Thoracic aorta (tissue), 2 donors: Measurements from ENCODE around the gene HAPSTR1. TPM values are rescaled to one million over a fixed set of nuclear protein-coding genes. Genes with fewer than 3 reads are reported as not detected.
"Not testable (repeated sequence)": the region's sequence is repeated elsewhere in the genome, so short reads cannot be mapped to it uniquely, and the experiment has no call there.

Source experiments
- ATAC-seq: fragments of 150-250 bp; one replicate; pipeline ENCODE4 v1.8.0; 2017; ENCODE audit warnings: low read depth; ENCODE audit not compliant: insufficient number of reproducible peaks, low FRiP score
- DNase-seq: peaks from one replicate; pipeline ENCODE4 v3.0.0-alpha.2; 2020; ENCODE audit warnings: low spot score
- H3K27ac ChIP-seq, 2 donors: fragments of 200-600 bp; sonication (generic); 1 replicate in 1 of 2; 2 replicates in 1 of 2; pipeline ENCODE4 v1.5.1; 2016; ENCODE audit warnings: mild to moderate bottlenecking in 2 of 2, moderate library complexity in 2 of 2
- H3K27me3 ChIP-seq: fragments of 200-600 bp; sonication (generic); replicated peaks from 2 replicates; pipeline ENCODE4 v1.6.0; 2016; ENCODE audit warnings: mild to moderate bottlenecking; ENCODE audit not compliant: insufficient read depth
- H3K36me3 ChIP-seq: fragments of 200-600 bp; sonication (generic); one replicate; pipeline ENCODE4 v1.5.1; 2016
- H3K4me1 ChIP-seq, 2 donors: fragments of 200-600 bp; sonication (generic); 1 replicate in 1 of 2; 2 replicates in 1 of 2; pipeline versions ENCODE4 v1.5.1 to v1.6.0; 2016; ENCODE audit warnings: low read depth in 2 of 2, mild to moderate bottlenecking in 1 of 2; ENCODE audit not compliant: control insufficient read depth in 1 of 2
- H3K4me3 ChIP-seq: fragments of 200-600 bp; sonication (generic); 2 replicates; pipeline ENCODE4 v1.5.1; 2016; ENCODE audit warnings: mild to moderate bottlenecking
- H3K9me3 ChIP-seq: fragments of 200-600 bp; sonication (generic); 2 replicates; pipeline ENCODE4 v1.5.1; 2016
- CTCF ChIP-seq: fragments of 200-600 bp; sonication (generic); IDR thresholded peaks from one replicate; pipeline ENCODE4 v1.5.1; 2019; ENCODE audit warnings: antibody characterized with exemption
- total RNA-seq, 2 donors: library from RNA; depleted of rRNA; stranded (reverse); fragments of >200 nt; gene quantifications; one replicate each; pipeline versions ENCODE4 v1.1.0 to v1.2.3, GENCODE V29; 2016

Gene HAPSTR1
- total RNA-seq, 2 donors from 2014 or later = 60.4 to 90.8 TPM

DNA sequence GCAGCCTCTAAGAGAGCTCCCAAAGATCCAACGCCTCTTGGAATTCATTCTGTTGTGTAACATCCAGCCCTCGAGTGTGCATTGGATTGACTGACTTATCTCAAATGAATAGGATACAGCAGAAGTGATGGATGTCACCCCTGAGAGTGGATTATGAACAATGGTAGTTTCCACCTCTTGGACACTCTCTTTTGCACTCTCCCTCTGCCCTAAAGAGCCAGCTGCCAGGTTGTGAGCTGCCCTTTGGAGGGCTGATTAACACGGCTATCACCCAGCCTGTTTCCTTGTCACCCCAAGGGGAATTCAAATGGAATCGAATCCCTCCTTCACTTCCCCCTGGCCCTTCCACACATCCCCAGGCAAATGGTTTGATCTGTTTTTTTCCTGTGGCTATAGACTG, 21.2 kb upstream of the HAPSTR1 start:
- no peak overlapping the region for H3K4me3 ChIP-seq
- H3K9me3 ChIP-seq = no peaks in the 10 kb centered on the region
- DNase-seq (no peak), ATAC-seq (no peak)
- no peak overlapping the region for H3K27ac ChIP-seq
- TF ChIP-seq CTCF = no peak
- no peaks in the 10 kb centered on the region for H3K4me1 ChIP-seq
- no peaks in the 10 kb centered on the region for H3K27me3 ChIP-seq
- H3K36me3 ChIP-seq = no peaks in the 10 kb centered on the region

GRCh38 chr16:9071377-9071776, 20.1 kb upstream of the HAPSTR1 start:
- H3K36me3 ChIP-seq = no peaks in the 10 kb centered on the region
- H3K27me3 ChIP-seq = no peaks in the 10 kb centered on the region
- no peak overlapping the region for H3K4me3 ChIP-seq
- no peak for TF ChIP-seq CTCF
- ATAC-seq = no peak
- no peaks in the 10 kb centered on the region for H3K4me1 ChIP-seq
- no peak for DNase-seq
- no peak overlapping the region for H3K27ac ChIP-seq
- H3K9me3 ChIP-seq = no peaks in the 10 kb centered on the region

DNA sequence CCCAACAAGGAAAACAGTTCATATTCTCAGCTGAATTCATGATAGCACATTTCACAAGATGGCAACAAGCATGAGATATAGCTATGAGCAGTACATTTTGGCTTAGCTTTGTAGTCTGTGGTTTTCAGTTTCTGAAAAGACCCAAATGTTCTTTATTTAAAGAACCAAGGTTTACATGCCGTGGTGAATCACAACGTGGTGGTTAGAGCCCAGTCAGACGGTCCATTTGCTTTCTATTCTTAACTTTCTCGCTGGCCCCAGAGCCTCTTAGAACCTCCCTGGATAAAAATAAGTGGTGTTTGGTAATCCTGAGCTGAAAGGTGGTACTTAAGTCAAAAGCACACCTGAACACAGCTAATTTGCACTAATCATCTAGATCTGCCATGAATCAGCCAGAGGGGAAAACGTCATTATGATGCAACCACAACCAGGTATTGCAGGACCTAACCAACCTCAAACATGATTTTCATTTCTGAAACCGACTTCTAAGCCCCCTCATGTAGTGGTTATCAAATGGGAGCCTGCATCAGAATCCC, 18.6 kb upstream of the HAPSTR1 start:
- H3K4me1 ChIP-seq = no peaks in the 10 kb centered on the region
- H3K36me3 ChIP-seq = no peaks in the 10 kb centered on the region
- ATAC-seq (no peak), DNase-seq (no peak)
- no peak overlapping the region for H3K4me3 ChIP-seq
- no peak for TF ChIP-seq CTCF
- H3K9me3 ChIP-seq = no peaks in the 10 kb centered on the region
- no peak overlapping the region for H3K27ac ChIP-seq
- H3K27me3 ChIP-seq = no peaks in the 10 kb centered on the region

GRCh38 chr16:9075299-9076071, 16.0 kb upstream of the HAPSTR1 start:
- Histone ChIP-seq H3K27ac (no peak overlapping the region), H3K27me3 (no peaks in the 10 kb centered on the region), H3K4me1 (no peaks in the 10 kb centered on the region), H3K9me3 (no peaks in the 10 kb centered on the region), H3K4me3 (no peak overlapping the region), H3K36me3 (no peaks in the 10 kb centered on the region)
- no peak for DNase-seq
- ATAC-seq = no peak
- TF ChIP-seq CTCF = no peak

- TF ChIP-seq CTCF = no peak
- no peak overlapping the region for H3K4me3 ChIP-seq
- no peak for DNase-seq
- H3K36me3 ChIP-seq = no peaks in the 10 kb centered on the region
- no peak for ATAC-seq
- no peaks in the 10 kb centered on the region for H3K4me1 ChIP-seq
- no peak overlapping the region for H3K27ac ChIP-seq
- no peaks in the 10 kb centered on the region for H3K27me3 ChIP-seq
- no peaks in the 10 kb centered on the region for H3K9me3 ChIP-seq
Measured at GRCh38 chr16:9077091-9077809, 14.2 kb upstream of the HAPSTR1 start.

DNA sequence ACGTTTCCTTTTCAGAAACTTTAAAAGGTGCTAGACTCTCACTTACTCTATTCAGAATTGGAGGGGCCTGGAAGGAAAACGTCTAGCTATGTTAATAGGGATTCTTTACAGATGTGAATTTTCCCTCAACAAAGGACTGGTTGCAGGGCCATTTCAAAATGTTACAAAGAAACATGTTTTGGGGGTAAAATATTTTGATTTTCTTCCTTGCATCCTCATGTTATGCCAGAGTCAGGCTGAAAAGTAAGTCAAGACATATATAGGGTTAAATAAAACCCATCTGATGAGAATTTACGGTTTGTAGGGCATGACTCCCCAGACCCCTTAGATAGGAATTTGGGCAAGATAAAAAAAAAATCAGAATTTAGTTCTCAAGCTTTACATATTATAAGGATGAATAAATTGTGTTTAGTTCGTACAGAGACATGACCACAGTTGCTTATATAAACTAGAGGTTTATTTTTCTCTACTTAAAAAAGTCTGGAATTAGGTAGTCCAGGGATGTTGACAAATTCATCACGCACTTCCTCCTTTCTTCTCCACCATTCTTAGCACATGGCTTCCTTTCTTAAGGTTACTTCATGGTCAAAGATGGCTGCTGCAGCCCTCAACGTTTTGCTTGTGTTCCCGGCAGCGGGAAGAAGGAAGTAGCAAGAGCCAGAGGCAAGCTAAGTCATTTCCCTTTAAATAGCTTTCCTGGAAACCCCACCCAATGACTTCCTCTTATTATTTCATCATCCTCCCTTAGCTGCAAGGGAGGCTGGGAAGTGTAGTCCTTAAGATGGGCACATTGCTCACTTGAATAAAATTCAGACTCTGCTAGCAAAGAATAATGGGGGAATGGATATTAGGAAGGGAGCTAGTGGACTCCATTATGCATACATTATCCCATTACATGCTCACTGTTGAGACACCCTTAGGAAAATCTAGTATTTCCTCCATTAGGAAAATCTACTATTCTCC, 12.7 kb upstream of the HAPSTR1 start:
- peak overlapping the region in 1 of 2 donors; percentile 40 for H3K27ac ChIP-seq
- not testable (repeated sequence) for H3K4me1 ChIP-seq

More for the DNA sequence above, 12.7 kb upstream of the HAPSTR1 start:
- H3K4me3 ChIP-seq, DNase-seq, H3K36me3 ChIP-seq, ATAC-seq, H3K27me3 ChIP-seq, H3K9me3 ChIP-seq: not testable (repeated sequence)
